GM12865 (cell line): ENCODE data around the gene TRIM10.

Experiments used
- DNase-seq: peaks from one replicate; pipeline ENCODE4 v3.0.0; 2010; ENCODE audit warnings: low read depth
- H3K4me3 ChIP-seq: 2 replicates; pipeline ENCODE4 v1.5.1; 2011; ENCODE audit warnings: mild to moderate bottlenecking, low read depth, low read length, control low read depth
- TF ChIP-seq, protein P1 (sequence below): IDR thresholded peaks from 2 replicates; pipeline ENCODE4 v1.5.1; 2011; ENCODE audit warnings: low read length, control low read depth, low read depth, inconsistent platforms; ENCODE audit not compliant: insufficient read depth; ENCODE audit errors: missing control alignments

Gene TRIM10

DNA sequence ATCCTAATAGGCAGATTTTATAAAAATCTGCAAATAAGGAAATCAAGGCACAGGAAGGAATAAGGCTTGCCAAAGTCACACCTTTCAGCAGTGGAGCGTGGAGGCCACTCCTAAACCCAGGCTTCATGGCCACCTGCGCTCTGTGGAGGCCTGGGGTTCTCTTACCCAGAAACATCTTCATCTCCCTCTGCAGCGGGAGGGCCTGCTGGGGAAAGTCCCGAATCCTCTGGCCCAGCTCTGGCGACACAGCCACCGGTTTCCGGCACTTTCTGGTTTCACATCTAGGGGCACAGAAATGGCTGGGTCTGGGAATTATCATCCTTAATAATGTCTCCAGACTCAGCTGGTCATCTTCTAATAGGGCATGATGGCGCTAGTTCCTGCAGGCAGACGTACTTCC lies 4.2 kb downstream of the TRIM10 start:
- DNase-seq, result no peak
- TF ChIP-seq, protein P1, sequence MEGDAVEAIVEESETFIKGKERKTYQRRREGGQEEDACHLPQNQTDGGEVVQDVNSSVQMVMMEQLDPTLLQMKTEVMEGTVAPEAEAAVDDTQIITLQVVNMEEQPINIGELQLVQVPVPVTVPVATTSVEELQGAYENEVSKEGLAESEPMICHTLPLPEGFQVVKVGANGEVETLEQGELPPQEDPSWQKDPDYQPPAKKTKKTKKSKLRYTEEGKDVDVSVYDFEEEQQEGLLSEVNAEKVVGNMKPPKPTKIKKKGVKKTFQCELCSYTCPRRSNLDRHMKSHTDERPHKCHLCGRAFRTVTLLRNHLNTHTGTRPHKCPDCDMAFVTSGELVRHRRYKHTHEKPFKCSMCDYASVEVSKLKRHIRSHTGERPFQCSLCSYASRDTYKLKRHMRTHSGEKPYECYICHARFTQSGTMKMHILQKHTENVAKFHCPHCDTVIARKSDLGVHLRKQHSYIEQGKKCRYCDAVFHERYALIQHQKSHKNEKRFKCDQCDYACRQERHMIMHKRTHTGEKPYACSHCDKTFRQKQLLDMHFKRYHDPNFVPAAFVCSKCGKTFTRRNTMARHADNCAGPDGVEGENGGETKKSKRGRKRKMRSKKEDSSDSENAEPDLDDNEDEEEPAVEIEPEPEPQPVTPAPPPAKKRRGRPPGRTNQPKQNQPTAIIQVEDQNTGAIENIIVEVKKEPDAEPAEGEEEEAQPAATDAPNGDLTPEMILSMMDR, result no peak
- no peak overlapping the region for H3K4me3 ChIP-seq

- TF ChIP-seq, protein P1, result no peak
- no peak overlapping the region for H3K4me3 ChIP-seq
- no peak for DNase-seq
Measured at GRCh38 chr6:30156262-30156599, 4.8 kb downstream of the TRIM10 start.

GRCh38 chr6:30155520-30156261 lies 5.3 kb downstream of the TRIM10 start:
- no peak overlapping the region for H3K4me3 ChIP-seq
- TF ChIP-seq, protein P1, result no peak
- no peak for DNase-seq

DNA sequence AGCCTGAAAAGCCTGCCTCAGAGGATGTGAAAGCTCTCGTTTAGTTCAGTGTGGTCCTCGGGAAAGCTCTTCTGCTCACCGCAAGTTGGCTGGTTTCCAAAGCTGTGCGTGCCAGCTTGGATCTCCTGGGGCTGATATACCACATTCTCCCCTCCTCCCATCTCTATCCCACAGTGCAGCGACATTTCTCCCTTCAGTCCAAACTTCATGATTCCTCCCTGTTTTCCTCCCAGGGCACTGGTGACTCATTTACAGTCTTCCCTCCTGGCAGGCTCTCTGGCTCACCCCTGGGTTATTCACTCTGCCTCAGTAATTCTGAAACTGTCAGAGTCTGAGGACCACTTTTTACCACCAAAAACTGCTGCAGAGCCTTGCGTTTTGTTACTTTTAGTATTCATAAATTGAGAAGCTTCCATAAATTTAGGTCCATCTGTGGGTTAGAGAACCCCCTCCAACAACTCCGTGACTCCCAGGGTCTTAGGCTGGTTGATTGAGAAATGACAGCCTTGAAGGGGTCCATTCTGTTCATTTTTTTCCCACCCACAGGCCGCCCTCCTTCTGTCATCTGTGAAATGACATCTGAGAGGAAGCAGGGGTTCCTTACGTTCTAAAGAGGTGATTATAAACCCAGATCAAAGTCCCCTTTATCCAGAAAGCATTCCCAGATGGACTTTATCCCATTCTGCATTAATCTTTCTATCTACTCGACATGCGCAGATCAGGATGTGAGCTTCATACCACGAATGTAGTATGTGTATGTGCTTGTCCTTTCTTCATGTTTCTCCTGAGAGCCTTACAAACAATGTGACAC lies 6.1 kb downstream of the TRIM10 start:
- no peak for DNase-seq
- H3K4me3 ChIP-seq, result no peak overlapping the region
- TF ChIP-seq, protein P1, result no peak

DNA sequence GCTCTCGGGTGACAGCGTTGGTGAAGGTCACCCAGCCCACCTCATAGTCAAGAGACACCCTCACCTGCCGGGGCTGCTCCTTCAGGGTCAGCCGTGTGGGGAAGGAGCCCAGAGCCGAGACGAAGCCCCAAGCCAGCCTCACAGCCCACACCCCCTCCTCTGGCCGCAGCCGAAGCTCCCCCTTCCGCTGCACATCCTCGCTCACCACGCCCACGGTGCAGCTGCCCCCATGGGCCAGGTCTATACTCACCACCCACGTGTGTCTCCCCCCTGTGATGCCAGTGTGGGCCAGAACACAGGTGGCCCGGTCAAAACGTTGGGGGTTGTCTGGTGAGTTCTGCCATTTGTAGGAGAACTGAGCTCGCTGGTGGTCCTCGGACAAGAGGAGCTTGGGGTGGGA lies 7.0 kb downstream of the TRIM10 start:
- DNase-seq, result no peak
- TF ChIP-seq, protein P1, result no peak

DNA sequence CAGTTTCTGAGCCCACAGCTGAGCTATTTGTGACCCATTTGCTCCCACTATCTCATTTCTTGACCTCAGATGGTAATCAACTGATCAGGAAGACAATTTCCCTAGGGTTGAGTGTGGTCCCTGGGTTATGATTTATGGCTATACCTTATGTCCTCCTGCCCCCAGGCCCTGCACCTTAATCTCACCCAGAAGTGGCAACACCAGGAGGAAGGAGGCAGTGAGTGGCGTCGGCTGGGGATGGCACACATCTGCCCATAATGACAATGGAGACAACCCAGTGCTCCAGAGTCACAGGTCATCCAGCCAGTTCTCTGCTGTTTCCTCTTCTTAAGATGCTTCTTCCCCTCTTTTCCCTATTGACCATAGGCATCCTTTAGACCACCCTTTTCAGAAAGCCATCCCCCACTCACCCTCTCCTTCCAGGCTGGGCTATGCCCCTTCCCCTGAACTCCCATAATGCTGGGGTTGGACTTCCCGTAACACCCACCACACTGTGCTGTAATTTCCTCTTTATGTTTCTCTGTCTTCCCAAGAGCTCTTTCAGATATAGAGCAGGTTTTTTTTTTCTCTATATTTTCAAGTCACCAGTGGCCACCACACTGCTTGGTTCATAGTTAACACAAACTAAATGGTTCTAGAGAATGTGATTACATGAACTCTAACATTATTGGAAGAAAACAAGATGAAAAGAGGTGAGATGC lies 8.0 kb downstream of the TRIM10 start:
- no peak for DNase-seq
- TF ChIP-seq, protein P1, result no peak
- H3K4me3 ChIP-seq, result no peak overlapping the region

More for the DNA sequence above, 7.0 kb downstream of the TRIM10 start:
- H3K4me3 ChIP-seq, result no peak overlapping the region
